ENCODE measurements around the gene PAXIP1.
A peak's percentile ranks its signal among the peaks of the same experiment; 100 is the strongest.
"Not testable (repeated sequence)": the region's sequence is repeated elsewhere in the genome, so short reads cannot be mapped to it uniquely, and the experiment has no call there.

Gene PAXIP1

GRCh38 chr7:155003092-155003375 is at the start of gene PAXIP1:
TSS of gene PAXIP1 (minus strand) at chr7:155003124. CDS start at chr7:155002929, 195 bp downstream.
- DNase-seq: no peak

GRCh38 chr7:155051355-155051754 is 48.4 kb upstream of the PAXIP1 start:
- DNase-seq: no peak

- DNase-seq: no peak
Measured at GRCh38 chr7:155048006-155048405, 45.1 kb upstream of the PAXIP1 start.

GRCh38 chr7:155043756-155044155 is 40.8 kb upstream of the PAXIP1 start:
- no peak for DNase-seq

- DNase-seq: no peak
Measured at GRCh38 chr7:155038335-155038734, 35.4 kb upstream of the PAXIP1 start.

GRCh38 chr7:155034495-155034894 is 31.6 kb upstream of the PAXIP1 start:
- DNase-seq: not testable (repeated sequence)

GRCh38 chr7:155032978-155033377 is 30.1 kb upstream of the PAXIP1 start:
- no peak for DNase-seq

GRCh38 chr7:155027879-155028278 is 25.0 kb upstream of the PAXIP1 start:
- DNase-seq: no peak

- DNase-seq: no peak
Measured at GRCh38 chr7:155021699-155022145, 18.8 kb upstream of the PAXIP1 start.

- no peak for DNase-seq
Measured at GRCh38 chr7:155020996-155021395, 18.1 kb upstream of the PAXIP1 start.

GRCh38 chr7:155017834-155018233 is 14.9 kb upstream of the PAXIP1 start:
- no peak for DNase-seq

- no peak for DNase-seq
Measured at GRCh38 chr7:155011086-155011485, 8.2 kb upstream of the PAXIP1 start.

- no peak for DNase-seq
Measured at GRCh38 chr7:155009570-155010157, 6.7 kb upstream of the PAXIP1 start.

- no peak for DNase-seq
Measured at GRCh38 chr7:155007947-155008346, 5.0 kb upstream of the PAXIP1 start.

- peak; percentile 36 for DNase-seq
Measured at GRCh38 chr7:155003376-155004214, 671 bp upstream of the PAXIP1 start.

GRCh38 chr7:155002411-155003091 is 373 bp downstream of the PAXIP1 start:
- DNase-seq: no peak

- DNase-seq: no peak
Measured at GRCh38 chr7:155001756-155002410, 1.0 kb downstream of the PAXIP1 start.

GRCh38 chr7:155000795-155001194 is 2.1 kb downstream of the PAXIP1 start:
- no peak for DNase-seq

GRCh38 chr7:154998481-154998880 is 4.4 kb downstream of the PAXIP1 start:
- no peak for DNase-seq

- DNase-seq: no peak
Measured at GRCh38 chr7:154997840-154998370, 5.0 kb downstream of the PAXIP1 start.

GRCh38 chr7:154996756-154997155 is 6.2 kb downstream of the PAXIP1 start:
- no peak for DNase-seq

- DNase-seq: no peak
Measured at GRCh38 chr7:154996101-154996500, 6.8 kb downstream of the PAXIP1 start.

- DNase-seq: no peak
Measured at GRCh38 chr7:154994996-154995395, 7.9 kb downstream of the PAXIP1 start.
